Stimulated activated CD8-positive, alpha-beta memory T cell treated with anti-CD3 and anti-CD28 coated beads, Interleukin-2, amount 100 ng/mL, for 1 hour (primary cell): ENCODE results near the gene CPN2.

ENCODE experiments used
- DNase-seq, 2 donors: peaks; one replicate each; pipeline ENCODE4 v3.0.0-alpha.2; 2020; ENCODE audit warnings: low read depth in 2 of 2

CPN2 gene

DNA sequence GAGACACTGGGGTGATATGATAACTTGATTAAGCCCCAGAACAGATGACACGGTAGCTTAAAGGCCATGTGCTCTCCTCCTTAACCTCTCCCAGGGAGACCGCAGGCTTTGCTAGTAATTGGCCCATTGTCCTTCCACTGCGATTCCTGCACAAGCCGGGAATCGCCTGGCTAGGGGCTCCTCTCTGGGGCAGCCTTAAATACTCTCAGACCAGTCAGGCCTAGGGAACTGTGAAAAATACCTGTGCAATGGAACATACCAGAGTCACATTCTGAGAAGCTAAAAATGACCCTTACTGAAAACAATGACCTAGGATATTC, 56.3 kb downstream of the CPN2 start:
- no peak for DNase-seq

- no peak for DNase-seq
These were observed 56.8 kb downstream of the CPN2 start for GRCh38 chr3:194294199-194294894.

GRCh38 chr3:194293546-194294198, 57.5 kb downstream of the CPN2 start:
- no peak for DNase-seq

- no peak for DNase-seq
These were observed 58.8 kb downstream of the CPN2 start for GRCh38 chr3:194292331-194292730.
